ENCODE data around the gene ACCS. TPM values are rescaled to one million over a fixed set of nuclear protein-coding genes. Genes with fewer than 3 reads are reported as not detected.

Gene ACCS
- total RNA-seq, 1 experiment from 2014 or later = 13.9 TPM

DNA sequence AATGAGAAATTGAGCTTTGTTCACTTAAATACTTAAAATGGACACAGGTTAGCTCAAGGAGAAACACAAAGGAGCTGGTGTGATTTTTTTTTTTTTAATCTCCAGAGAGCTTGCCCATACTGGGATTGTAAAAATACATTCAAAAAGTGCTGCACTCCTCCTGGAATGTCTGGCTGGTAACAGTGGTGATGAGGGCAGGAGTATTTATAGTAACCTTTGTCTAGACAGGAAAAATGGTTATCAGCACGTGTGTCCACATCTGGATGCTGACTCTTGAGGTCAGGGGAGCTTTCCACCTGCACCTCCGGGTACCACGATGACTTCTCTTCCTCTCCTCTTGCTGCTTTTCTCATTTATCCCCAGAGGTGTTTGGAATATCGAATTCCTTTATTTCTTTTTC, 59.5 kb downstream of the ACCS start:
- H3K4me1 Mint-ChIP-seq = no peaks in the 10 kb centered on the region
- DNase-seq (ENCODE audit: low spot score) (no peak), ATAC-seq (no peak)
- peaks cover 17% of the 10 kb centered on the region for H3K36me3 Mint-ChIP-seq
- no peak overlapping the region for H3K27ac Mint-ChIP-seq
- no peaks in the 10 kb centered on the region for H3K27me3 Mint-ChIP-seq (ENCODE audit: low read depth)
- no peak for TF ChIP-seq E2F4 (CRISPR knock-in tag; IDR thresholded peaks at IDR 0.05; ENCODE audit: borderline replicate concordance, low read depth)
- no peak for TF ChIP-seq ZNF219 (CRISPR knock-in tag; IDR thresholded peaks at IDR 0.05; ENCODE audit: borderline replicate concordance)
- no peak for TF ChIP-seq ZNF232 (CRISPR knock-in tag; IDR thresholded peaks at IDR 0.05)
- TF ChIP-seq OVOL2 (CRISPR knock-in tag; IDR thresholded peaks at IDR 0.05; ENCODE audit: borderline replicate concordance) = no peak
- no peak for TF ChIP-seq PRRX2 (CRISPR knock-in tag; IDR thresholded peaks at IDR 0.05)
- no peak for TF ChIP-seq SOX15 (CRISPR knock-in tag; IDR thresholded peaks at IDR 0.05)
- H3K9me3 Mint-ChIP-seq = no peaks in the 10 kb centered on the region
- POLR2A ChIA-PET = no interaction called here
- CTCF ChIA-PET = no interaction called here
- H3K4me3 Mint-ChIP-seq = no peak overlapping the region

- H3K4me1 Mint-ChIP-seq = no peaks in the 10 kb centered on the region
- no peaks in the 10 kb centered on the region for H3K9me3 Mint-ChIP-seq
- ATAC-seq (no peak), DNase-seq (ENCODE audit: low spot score) (no peak)
- no peak overlapping the region for H3K4me3 Mint-ChIP-seq
- H3K36me3 Mint-ChIP-seq = peaks cover 17% of the 10 kb centered on the region
- TF ChIP-seq CBFB (CRISPR knock-in tag; IDR thresholded peaks at IDR 0.05; ENCODE audit: low read depth) = no peak
- no peak for TF ChIP-seq ELF4 (CRISPR knock-in tag; IDR thresholded peaks at IDR 0.05; ENCODE audit: low read depth)
- TF ChIP-seq GABPB1 (CRISPR knock-in tag; IDR thresholded peaks at IDR 0.05) = no peak
- H3K27me3 Mint-ChIP-seq (ENCODE audit: low read depth) = no peaks in the 10 kb centered on the region
- CTCF ChIA-PET = no interaction called here
- H3K27ac Mint-ChIP-seq = no peak overlapping the region
- POLR2A ChIA-PET = no interaction called here
These were observed 60.2 kb downstream of the ACCS start for GRCh38 chr11:44126304-44126703.

DNA sequence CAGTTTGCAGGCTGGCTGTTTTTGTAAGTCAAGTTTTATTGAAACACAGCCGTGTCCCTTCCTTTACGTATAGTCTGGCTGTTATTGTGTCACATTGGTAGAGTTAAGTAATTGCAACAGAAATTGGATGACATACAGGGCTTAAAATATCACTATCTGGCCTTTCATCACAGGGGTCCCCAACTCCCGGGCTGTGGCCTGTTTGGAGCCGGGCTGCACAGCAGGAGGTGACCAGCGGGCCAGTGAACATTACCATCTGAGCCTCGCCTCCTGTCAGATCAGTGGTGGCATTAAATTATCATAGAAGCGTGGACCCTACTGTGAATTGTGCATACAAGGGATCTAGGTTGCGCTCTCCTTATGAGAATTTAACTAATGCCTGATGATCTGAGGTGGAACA, 61.1 kb downstream of the ACCS start:
- ChIA-PET POLR2A (no interaction called here), CTCF (interaction anchor here (0.6 kb wide), 1 partner anchor 10 kb away, joined by 3 read pairs; no protein-coding TSS in a partner anchor)
- Mint-ChIP-seq H3K4me3 (no peak overlapping the region), H3K9me3 (no peaks in the 10 kb centered on the region), H3K4me1 (no peaks in the 10 kb centered on the region), H3K27ac (no peak overlapping the region), H3K36me3 (peaks cover 17% of the 10 kb centered on the region), H3K27me3 (ENCODE audit: low read depth) (no peaks in the 10 kb centered on the region)
- ATAC-seq = no peak
- no peak for TF ChIP-seq CREB1 (CRISPR knock-in tag; IDR thresholded peaks at IDR 0.05)
- no peak for TF ChIP-seq ZNF317 (CRISPR knock-in tag; IDR thresholded peaks at IDR 0.05; ENCODE audit: borderline replicate concordance, low read depth)
- no peak for TF ChIP-seq STAT6 (CRISPR knock-in tag; conservative IDR thresholded peaks at IDR 0.05; ENCODE audit: low read depth)
- TF ChIP-seq ZNF232 (CRISPR knock-in tag; IDR thresholded peaks at IDR 0.05) = no peak
- no peak for TF ChIP-seq SOX15 (CRISPR knock-in tag; IDR thresholded peaks at IDR 0.05)
- no peak for DNase-seq (ENCODE audit: low spot score)

- no peaks in the 10 kb centered on the region for H3K4me1 Mint-ChIP-seq
- H3K27ac Mint-ChIP-seq = no peak overlapping the region
- ChIA-PET CTCF (no interaction called here), POLR2A (no interaction called here)
- ATAC-seq = no peak
- DNase-seq (ENCODE audit: low spot score) = no peak
- H3K4me3 Mint-ChIP-seq = no peak overlapping the region
- no peaks in the 10 kb centered on the region for H3K27me3 Mint-ChIP-seq (ENCODE audit: low read depth)
- H3K9me3 Mint-ChIP-seq = no peaks in the 10 kb centered on the region
- H3K36me3 Mint-ChIP-seq = peaks cover 17% of the 10 kb centered on the region
- TF ChIP-seq ZNF138 (CRISPR knock-in tag; conservative IDR thresholded peaks at IDR 0.05) (no peak), ZSCAN18 (CRISPR knock-in tag; IDR thresholded peaks at IDR 0.05) (no peak), STAT6 (CRISPR knock-in tag; conservative IDR thresholded peaks at IDR 0.05; ENCODE audit: low read depth) (no peak), OVOL2 (CRISPR knock-in tag; IDR thresholded peaks at IDR 0.05; ENCODE audit: borderline replicate concordance) (no peak), CBFB (CRISPR knock-in tag; IDR thresholded peaks at IDR 0.05; ENCODE audit: low read depth) (no peak), E2F1 (CRISPR knock-in tag; IDR thresholded peaks at IDR 0.05) (no peak)
- TF ChIP-seq, protein P1, sequence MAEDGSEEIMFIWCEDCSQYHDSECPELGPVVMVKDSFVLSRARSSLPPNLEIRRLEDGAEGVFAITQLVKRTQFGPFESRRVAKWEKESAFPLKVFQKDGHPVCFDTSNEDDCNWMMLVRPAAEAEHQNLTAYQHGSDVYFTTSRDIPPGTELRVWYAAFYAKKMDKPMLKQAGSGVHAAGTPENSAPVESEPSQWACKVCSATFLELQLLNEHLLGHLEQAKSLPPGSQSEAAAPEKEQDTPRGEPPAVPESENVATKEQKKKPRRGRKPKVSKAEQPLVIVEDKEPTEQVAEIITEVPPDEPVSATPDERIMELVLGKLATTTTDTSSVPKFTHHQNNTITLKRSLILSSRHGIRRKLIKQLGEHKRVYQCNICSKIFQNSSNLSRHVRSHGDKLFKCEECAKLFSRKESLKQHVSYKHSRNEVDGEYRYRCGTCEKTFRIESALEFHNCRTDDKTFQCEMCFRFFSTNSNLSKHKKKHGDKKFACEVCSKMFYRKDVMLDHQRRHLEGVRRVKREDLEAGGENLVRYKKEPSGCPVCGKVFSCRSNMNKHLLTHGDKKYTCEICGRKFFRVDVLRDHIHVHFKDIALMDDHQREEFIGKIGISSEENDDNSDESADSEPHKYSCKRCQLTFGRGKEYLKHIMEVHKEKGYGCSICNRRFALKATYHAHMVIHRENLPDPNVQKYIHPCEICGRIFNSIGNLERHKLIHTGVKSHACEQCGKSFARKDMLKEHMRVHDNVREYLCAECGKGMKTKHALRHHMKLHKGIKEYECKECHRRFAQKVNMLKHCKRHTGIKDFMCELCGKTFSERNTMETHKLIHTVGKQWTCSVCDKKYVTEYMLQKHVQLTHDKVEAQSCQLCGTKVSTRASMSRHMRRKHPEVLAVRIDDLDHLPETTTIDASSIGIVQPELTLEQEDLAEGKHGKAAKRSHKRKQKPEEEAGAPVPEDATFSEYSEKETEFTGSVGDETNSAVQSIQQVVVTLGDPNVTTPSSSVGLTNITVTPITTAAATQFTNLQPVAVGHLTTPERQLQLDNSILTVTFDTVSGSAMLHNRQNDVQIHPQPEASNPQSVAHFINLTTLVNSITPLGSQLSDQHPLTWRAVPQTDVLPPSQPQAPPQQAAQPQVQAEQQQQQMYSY (CRISPR knock-in tag; IDR thresholded peaks at IDR 0.05) = no peak
These were observed 62.7 kb downstream of the ACCS start for GRCh38 chr11:44128729-44129128.

All from WTC11 (cell line).